GM23338 (cell line): ENCODE measurements around the gene CRADD. TPM values are rescaled to one million over a fixed set of nuclear protein-coding genes. Genes with fewer than 3 reads are reported as not detected.

Experiments used
- ATAC-seq: fragments of 200-7000 bp; cut with Tn5 transposase; 3 replicates; pipeline ENCODE4 v1.9.1; 2020
- DNase-seq: peaks from one replicate; pipeline ENCODE4 v3.0.0-alpha.2; 2015; ENCODE audit warnings: low spot score
- H2AFZ ChIP-seq: fragments of 200-600 bp; sonication (generic); 2 replicates; pipeline ENCODE4 v1.8.0; 2016; ENCODE audit warnings: antibody characterized with exemption, mild to moderate bottlenecking, moderate library complexity
- H3F3A ChIP-seq: fragments of 200-600 bp; sonication (generic); replicated peaks from 2 replicates; pipeline ENCODE4 v1.8.0; 2017; ENCODE audit warnings: antibody characterized with exemption, mixed run types, low read depth
- H3K27ac ChIP-seq: fragments of 200-600 bp; sonication (generic); 2 replicates; pipeline ENCODE4 v1.6.1; 2016; ENCODE audit warnings: low read depth
- H3K27me3 ChIP-seq: fragments of 200-600 bp; sonication (generic); 2 replicates; pipeline ENCODE4 v1.8.0; 2016; ENCODE audit warnings: mild to moderate bottlenecking, mixed run types, moderate library complexity; ENCODE audit not compliant: insufficient read depth
- H3K36me3 ChIP-seq: fragments of 200-600 bp; sonication (generic); 2 replicates; pipeline ENCODE4 v1.8.0; 2016; ENCODE audit warnings: mild to moderate bottlenecking; ENCODE audit not compliant: insufficient read depth
- H3K4me1 ChIP-seq: fragments of 200-600 bp; sonication (generic); 2 replicates; pipeline ENCODE4 v1.8.0; 2016; ENCODE audit warnings: mild to moderate bottlenecking, moderate library complexity; ENCODE audit not compliant: insufficient read depth
- H3K4me2 ChIP-seq: fragments of 200-600 bp; sonication (generic); 2 replicates; pipeline ENCODE4 v1.7.1; 2017; ENCODE audit warnings: mixed run types
- H3K4me3 ChIP-seq: fragments of 200-600 bp; sonication (generic); 2 replicates; pipeline ENCODE4 v1.6.1; 2016; ENCODE audit warnings: mixed run types
- H3K79me2 ChIP-seq: fragments of 200-600 bp; sonication (generic); replicated peaks from 2 replicates; pipeline ENCODE4 v1.8.0; 2017; ENCODE audit warnings: mild to moderate bottlenecking; ENCODE audit not compliant: insufficient read depth
- H3K9me2 ChIP-seq: fragments of 200-600 bp; sonication (generic); 2 replicates; pipeline ENCODE4 v1.8.0; 2017; ENCODE audit not compliant: insufficient read depth
- H4K20me1 ChIP-seq: fragments of 200-600 bp; sonication (generic); replicated peaks from 2 replicates; pipeline ENCODE4 v1.8.0; 2017; ENCODE audit warnings: mild to moderate bottlenecking; ENCODE audit not compliant: insufficient read depth
- H3K27ac Mint-ChIP-seq: 2 replicates; pipeline ENCODE4 v1.8.0; 2020; ENCODE audit warnings: inconsistent platforms, mild to moderate bottlenecking, moderate library complexity, mixed read lengths
- H3K27me3 Mint-ChIP-seq: 3 replicates; pipeline ENCODE4 v1.8.0; 2022; ENCODE audit warnings: low read depth, mild to moderate bottlenecking, moderate library complexity, mixed read lengths, inconsistent platforms; ENCODE audit not compliant: insufficient read depth, poor library complexity
- H3K36me3 Mint-ChIP-seq: 3 replicates; pipeline ENCODE4 v1.8.0; 2021; ENCODE audit warnings: low read depth, mild to moderate bottlenecking, inconsistent platforms, moderate library complexity, mixed read lengths
- H3K4me1 Mint-ChIP-seq: 3 replicates; pipeline ENCODE4 v1.8.0; 2020; ENCODE audit warnings: mild to moderate bottlenecking, inconsistent platforms, mixed read lengths
- H3K4me3 Mint-ChIP-seq: 3 replicates; pipeline ENCODE4 v1.8.0; 2021; ENCODE audit warnings: moderate library complexity, mild to moderate bottlenecking, inconsistent platforms, mixed read lengths
- H3K9me3 Mint-ChIP-seq: 3 replicates; pipeline ENCODE4 v1.8.0; 2020; ENCODE audit warnings: moderate library complexity, mild to moderate bottlenecking, inconsistent platforms, mixed read lengths
- CTCF ChIP-seq, 2 experiments: fragments of 200-600 bp in 1 of 2; sonication (generic) in 1 of 2; conservative IDR thresholded peaks; 2 replicates each; pipeline versions ENCODE4 v1.5.1 to v1.6.1; 2016 to 2017; ENCODE audit warnings: antibody characterized with exemption in 2 of 2, low read depth in 2 of 2, mild to moderate bottlenecking in 2 of 2, moderate library complexity in 1 of 2
- ETS1 ChIP-seq: IDR thresholded peaks from 2 replicates; pipeline ENCODE4 v1.6.1; 2016; ENCODE audit warnings: antibody characterized with exemption
- EZH2phosphoT487 ChIP-seq: fragments of 200-600 bp; sonication (generic); IDR thresholded peaks from one replicate; pipeline ENCODE4 v1.8.1; 2018; ENCODE audit warnings: antibody characterized with exemption; ENCODE audit not compliant: unreplicated experiment
- JUNB ChIP-seq: IDR thresholded peaks from one replicate; pipeline ENCODE4 v1.6.1; 2016; ENCODE audit warnings: antibody characterized with exemption; ENCODE audit not compliant: unreplicated experiment
- NANOG ChIP-seq: IDR thresholded peaks from 2 replicates; pipeline ENCODE4 v1.6.1; 2016; ENCODE audit warnings: antibody characterized with exemption, borderline replicate concordance
- REST ChIP-seq: IDR thresholded peaks from one replicate; pipeline ENCODE4 v1.6.1; 2018; ENCODE audit warnings: antibody characterized with exemption; ENCODE audit not compliant: unreplicated experiment
- STAT1 ChIP-seq: IDR thresholded peaks from one replicate; pipeline ENCODE4 v1.6.1; 2016; ENCODE audit warnings: antibody characterized with exemption; ENCODE audit not compliant: unreplicated experiment
- ZNF114 ChIP-seq: fragments of 250-450 bp; sonication (Bioruptor Pico); IDR thresholded peaks from 2 replicates; pipeline ENCODE4 v1.5.0; 2020; ENCODE audit warnings: mild to moderate bottlenecking, moderate library complexity
- ZNF331 ChIP-seq: fragments of 250-450 bp; sonication (Bioruptor Pico); IDR thresholded peaks from 2 replicates; pipeline ENCODE4 v1.5.0; 2020; ENCODE audit warnings: low read depth, mild to moderate bottlenecking, moderate library complexity
- ZNF462 ChIP-seq: fragments of 250-450 bp; sonication (Bioruptor Pico); IDR thresholded peaks from 2 replicates; pipeline ENCODE4 v1.5.0; 2020; ENCODE audit warnings: mild to moderate bottlenecking, moderate library complexity
- polyA plus RNA-seq: library from polyadenylated mRNA; unstranded; fragments of >200 nt; fragmentation: Nextera tagmentation; extraction: Ambion mirVana; gene quantifications from 2 replicates; pipeline ENCODE4 v1.2.1, GENCODE V29; 2016
- total RNA-seq: library from RNA; depleted of rRNA; stranded (reverse); fragments of >200 nt; shearing (Covaris generic); gene quantifications from 2 replicates; pipeline ENCODE4 v1.2.3, GENCODE V29; 2014

The CRADD gene
- total and polyA plus RNA-seq, 2 experiments from 2014 or later: 6.3 to 27.9 TPM

- no peak for TF ChIP-seq REST
- TF ChIP-seq EZH2phosphoT487: no peak
- TF ChIP-seq CTCF (conservative IDR thresholded peaks at IDR 0.05; ENCODE audit: low read depth in 2 of 2): no peak
- no peak for TF ChIP-seq ETS1
- no peak for TF ChIP-seq NANOG
- TF ChIP-seq ZNF331 (CRISPR knock-in tag): no peak
- TF ChIP-seq ZNF114 (CRISPR knock-in tag): no peak
- no peak for TF ChIP-seq JUNB
Observed at GRCh38 chr12:93836620-93837260, 159.6 kb downstream of the CRADD start (continued).

GRCh38 chr12:93838193-93838592 is 161.0 kb downstream of the CRADD start:
- Histone ChIP-seq H3K27ac (no peak overlapping the region), H3K9me2 (no peaks in the 10 kb centered on the region), H3K4me2 (no peak overlapping the region), H3K36me3 (no peaks in the 10 kb centered on the region), H3K27me3 (no peaks in the 10 kb centered on the region), H3K4me1 (0 out of 2 replicates have a peak, but pooled peaks cover 5% of the 10 kb centered on the region), H2AFZ (no peak overlapping the region), H4K20me1 (no peaks in the 10 kb centered on the region), H3K79me2 (no peaks in the 10 kb centered on the region), H3K4me3 (no peak overlapping the region), H3F3A (no peaks in the 10 kb centered on the region)
- no peak overlapping the region for H3K4me3 Mint-ChIP-seq
- H3K36me3 Mint-ChIP-seq: no peaks in the 10 kb centered on the region
- no peak for DNase-seq
- no peak overlapping the region for H3K27ac Mint-ChIP-seq
- H3K4me1 Mint-ChIP-seq: peaks cover 18% of the 10 kb centered on the region; the same call in 2 of the 3 replicates
- ATAC-seq: peak; percentile 59
- H3K27me3 Mint-ChIP-seq: peaks cover 2% of the 10 kb centered on the region
- no peaks in the 10 kb centered on the region for H3K9me3 Mint-ChIP-seq
- TF ChIP-seq ETS1: no peak
- TF ChIP-seq ZNF114 (CRISPR knock-in tag): no peak
- TF ChIP-seq JUNB: no peak
- TF ChIP-seq STAT1: no peak
- no peak for TF ChIP-seq ZNF462
- no peak for TF ChIP-seq EZH2phosphoT487
- no peak for TF ChIP-seq ZNF331 (CRISPR knock-in tag)
